ENCODE results near the gene TALDO1. TPM values are rescaled to one million over a fixed set of nuclear protein-coding genes. Genes with fewer than 3 reads are reported as not detected.

Gene TALDO1
- total RNA-seq, 1 donor from 2014 or later: 101 TPM

DNA sequence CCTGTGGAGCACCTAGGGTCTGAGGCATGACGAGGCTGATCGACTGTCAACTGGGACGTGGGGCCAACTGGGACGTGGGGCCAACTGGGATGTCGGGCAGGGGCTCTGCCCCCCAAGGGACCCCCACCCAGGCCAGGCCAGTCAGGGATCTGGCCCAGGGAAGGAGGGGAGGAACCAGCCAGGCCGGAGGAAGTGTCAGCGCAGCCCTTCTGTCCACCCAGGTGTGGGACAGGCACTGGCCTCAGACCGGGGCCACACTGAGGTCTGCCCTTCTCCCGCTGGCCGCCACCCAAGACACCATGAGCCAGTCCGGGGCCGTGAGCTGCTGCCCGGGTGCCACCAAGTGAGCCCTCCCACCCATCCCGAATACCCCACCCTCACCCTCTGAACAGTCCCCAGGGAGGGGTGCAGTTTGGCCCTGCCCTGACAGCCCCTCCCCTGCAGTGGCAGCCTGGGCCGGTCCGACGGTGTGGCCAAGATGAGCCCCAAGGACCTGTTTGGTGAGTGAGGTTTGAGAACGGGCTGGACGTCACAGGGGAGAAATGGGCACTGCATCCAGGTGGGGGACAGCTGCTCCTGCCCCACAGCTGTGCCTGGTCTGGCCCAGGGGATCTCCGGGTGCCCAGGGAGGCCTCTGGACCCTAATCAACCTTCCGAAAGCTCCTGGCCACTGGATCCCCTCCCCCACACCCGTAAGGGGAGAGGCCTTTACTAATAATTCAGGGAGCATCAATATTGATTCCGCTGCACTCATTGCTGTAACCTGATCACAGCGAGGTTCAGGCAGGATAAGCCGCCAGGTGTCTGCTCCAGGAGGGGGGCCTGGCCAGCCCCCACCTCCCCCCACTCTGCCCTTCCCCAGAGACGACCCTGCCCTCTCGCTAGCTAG, 37.9 kb upstream of the TALDO1 start:
- H3K4me1 Mint-ChIP-seq: peaks cover 10% of the 10 kb centered on the region
- no peak overlapping the region for H3K4me3 ChIP-seq
- no peak overlapping the region for H2AFZ ChIP-seq (replicated peaks)
- no peak overlapping the region for H3K27ac ChIP-seq
- no peaks in the 10 kb centered on the region for H3F3A ChIP-seq (ENCODE audit: low read depth)
- H3K9me3 Mint-ChIP-seq: no peaks in the 10 kb centered on the region
- H3K4me1 ChIP-seq: peaks cover 15% of the 10 kb centered on the region
- H3K4me2 ChIP-seq: no peak overlapping the region
- H3K27me3 Mint-ChIP-seq (ENCODE audit: insufficient read depth, low read depth): peaks cover 14% of the 10 kb centered on the region
- peaks cover 8% of the 10 kb centered on the region for H4K20me1 ChIP-seq (ENCODE audit: low read depth)
- H3K9me3 ChIP-seq (ENCODE audit: low read depth): no peaks in the 10 kb centered on the region
- no peak for DNase-seq (ENCODE audit: low spot score)
- H3K79me2 ChIP-seq (ENCODE audit: low read depth): no peaks in the 10 kb centered on the region
- H3K27me3 ChIP-seq: peaks cover 22% of the 10 kb centered on the region
- no peak overlapping the region for H3K4me3 Mint-ChIP-seq
- H3K27ac Mint-ChIP-seq: no peak overlapping the region
- no peak overlapping the region for H3K9ac ChIP-seq
- no peaks in the 10 kb centered on the region for H3K36me3 ChIP-seq
- no peaks in the 10 kb centered on the region for H3K36me3 Mint-ChIP-seq
- TF ChIP-seq EZH2phosphoT487 (IDR thresholded peaks at IDR 0.05) (no peak), EZH2 (IDR thresholded peaks at IDR 0.05) (no peak), CTCF (IDR thresholded peaks at IDR 0.05) (no peak)

- Mint-ChIP-seq H3K4me1 (peaks cover 11% of the 10 kb centered on the region), H3K4me3 (no peak overlapping the region), H3K27me3 (ENCODE audit: insufficient read depth, low read depth) (peaks cover 9% of the 10 kb centered on the region), H3K9me3 (peaks cover 8% of the 10 kb centered on the region), H3K27ac (peak overlapping the region; percentile 44), H3K36me3 (no peaks in the 10 kb centered on the region)
- no peak for TF ChIP-seq CTCF (IDR thresholded peaks at IDR 0.05)
- TF ChIP-seq EZH2 (IDR thresholded peaks at IDR 0.05): no peak
- TF ChIP-seq EZH2phosphoT487 (IDR thresholded peaks at IDR 0.05): no peak
- no peak overlapping the region for H3K27ac ChIP-seq
- no peaks in the 10 kb centered on the region for H3K9me3 ChIP-seq (ENCODE audit: low read depth)
- H3K27me3 ChIP-seq: peaks cover 4% of the 10 kb centered on the region
- H4K20me1 ChIP-seq (ENCODE audit: low read depth): no peaks in the 10 kb centered on the region
- no peaks in the 10 kb centered on the region for H3K4me1 ChIP-seq
- no peak for DNase-seq (ENCODE audit: low spot score)
- no peaks in the 10 kb centered on the region for H3F3A ChIP-seq (ENCODE audit: low read depth)
- H3K4me3 ChIP-seq: no peak overlapping the region
- H3K9ac ChIP-seq: no peak overlapping the region
- H2AFZ ChIP-seq (replicated peaks): no peak overlapping the region
- H3K36me3 ChIP-seq: no peaks in the 10 kb centered on the region
- H3K4me2 ChIP-seq: no peak overlapping the region
- H3K79me2 ChIP-seq (ENCODE audit: low read depth): no peaks in the 10 kb centered on the region
These were observed 32.8 kb upstream of the TALDO1 start for GRCh38 chr11:714436-714835.

DNA sequence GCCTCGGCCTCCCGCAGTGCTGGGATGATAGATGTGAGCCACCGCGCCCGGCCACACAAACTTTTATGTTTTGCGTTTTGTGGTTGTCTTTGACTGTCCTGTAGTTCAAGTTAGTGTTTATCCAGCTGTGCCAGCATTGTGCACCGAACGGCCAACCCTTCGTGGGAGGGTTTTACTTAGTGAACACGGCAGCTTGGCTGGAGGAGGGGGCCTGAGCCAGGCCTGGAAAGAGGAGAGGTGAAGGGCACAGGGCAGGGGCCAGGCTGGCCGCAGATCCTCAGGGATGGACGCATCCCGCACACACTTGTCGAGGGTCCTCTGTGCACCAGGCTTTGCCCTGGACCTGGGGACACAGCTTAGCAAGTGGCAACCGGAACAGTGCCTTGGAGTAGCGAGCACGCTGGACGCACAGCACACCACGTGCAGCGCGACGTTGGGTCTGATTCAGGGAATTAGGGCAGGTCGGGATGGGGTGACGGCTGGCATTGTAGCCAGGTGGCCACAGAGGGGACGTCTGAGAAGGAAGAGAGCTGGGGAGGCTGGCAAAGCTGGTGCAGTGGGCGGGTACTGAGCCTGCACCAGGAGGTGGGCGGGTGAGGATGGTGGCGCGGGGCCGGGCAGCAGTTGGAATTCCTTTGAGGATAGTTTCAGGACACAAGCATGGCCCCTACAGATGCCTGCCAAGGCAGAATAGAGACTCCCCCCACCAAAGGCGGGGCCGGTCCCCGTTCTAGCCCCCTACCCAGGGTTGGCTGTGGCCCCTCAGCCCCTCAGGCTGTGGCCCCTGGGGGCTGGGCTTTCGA, 27.8 kb upstream of the TALDO1 start:
- TF ChIP-seq EZH2 (IDR thresholded peaks at IDR 0.05): no peak
- TF ChIP-seq CTCF (IDR thresholded peaks at IDR 0.05): no peak
- TF ChIP-seq EZH2phosphoT487 (IDR thresholded peaks at IDR 0.05): no peak

More for the DNA sequence above, 27.8 kb upstream of the TALDO1 start:
- no peaks in the 10 kb centered on the region for H4K20me1 ChIP-seq (ENCODE audit: low read depth)
- no peak overlapping the region for H3K4me2 ChIP-seq
- H3K36me3 ChIP-seq: no peaks in the 10 kb centered on the region
- H3K27me3 ChIP-seq: peaks cover 16% of the 10 kb centered on the region
- H3K9me3 Mint-ChIP-seq: peaks cover 8% of the 10 kb centered on the region
- H3K27ac ChIP-seq: no peak overlapping the region
- H3K36me3 Mint-ChIP-seq: no peaks in the 10 kb centered on the region
- H3K4me1 Mint-ChIP-seq: peaks cover 9% of the 10 kb centered on the region
- H3K79me2 ChIP-seq (ENCODE audit: low read depth): no peaks in the 10 kb centered on the region
- DNase-seq (ENCODE audit: low spot score): no peak
- H2AFZ ChIP-seq (replicated peaks): no peak overlapping the region
- H3K27me3 Mint-ChIP-seq (ENCODE audit: insufficient read depth, low read depth): peaks cover 19% of the 10 kb centered on the region
- H3F3A ChIP-seq (ENCODE audit: low read depth): peaks cover 17% of the 10 kb centered on the region
- no peak overlapping the region for H3K9ac ChIP-seq
- peak overlapping the region; percentile 66 for H3K4me3 Mint-ChIP-seq
- H3K4me1 ChIP-seq: peaks cover 3% of the 10 kb centered on the region
- H3K9me3 ChIP-seq (ENCODE audit: low read depth): no peaks in the 10 kb centered on the region
- H3K27ac Mint-ChIP-seq: no peak overlapping the region
- no peak overlapping the region for H3K4me3 ChIP-seq
